NCI-H2196 (cell line): ENCODE results near the gene ATP2A3.

ENCODE experiments used
- DNase-seq: peaks from one replicate; lab custom pipeline; 2025; ENCODE audit not compliant: unreplicated experiment; lab: John Stamatoyannopoulos, UW

Gene ATP2A3

DNA sequence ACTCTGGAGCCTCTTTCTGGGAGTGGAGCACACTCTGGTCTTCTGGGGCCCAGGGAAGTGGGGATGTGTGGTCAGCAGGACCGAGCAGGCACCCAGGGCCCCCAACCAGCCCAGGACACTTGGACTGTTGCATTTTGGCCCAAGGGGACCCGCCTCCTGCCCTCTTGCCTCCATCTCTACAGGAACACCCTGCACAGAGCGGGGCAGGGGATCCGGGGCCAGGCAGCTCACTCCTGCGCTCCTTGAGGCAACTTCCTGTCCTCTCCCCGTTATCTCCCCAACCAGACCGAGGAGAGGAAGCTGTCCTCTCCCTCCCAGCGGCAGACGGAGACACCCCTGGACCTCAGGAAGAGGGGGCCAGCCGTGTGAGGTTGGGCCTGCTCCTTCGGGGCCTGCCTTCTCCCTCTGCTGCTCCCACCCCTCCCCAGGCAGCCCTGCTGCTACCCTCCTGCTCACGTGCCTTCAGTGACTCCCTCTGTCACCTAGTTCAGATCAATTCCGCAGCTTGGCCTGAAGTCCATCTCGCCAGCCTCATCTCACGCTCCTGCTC, 10.0 kb upstream of the ATP2A3 start:
- DNase-seq = no peak

DNA sequence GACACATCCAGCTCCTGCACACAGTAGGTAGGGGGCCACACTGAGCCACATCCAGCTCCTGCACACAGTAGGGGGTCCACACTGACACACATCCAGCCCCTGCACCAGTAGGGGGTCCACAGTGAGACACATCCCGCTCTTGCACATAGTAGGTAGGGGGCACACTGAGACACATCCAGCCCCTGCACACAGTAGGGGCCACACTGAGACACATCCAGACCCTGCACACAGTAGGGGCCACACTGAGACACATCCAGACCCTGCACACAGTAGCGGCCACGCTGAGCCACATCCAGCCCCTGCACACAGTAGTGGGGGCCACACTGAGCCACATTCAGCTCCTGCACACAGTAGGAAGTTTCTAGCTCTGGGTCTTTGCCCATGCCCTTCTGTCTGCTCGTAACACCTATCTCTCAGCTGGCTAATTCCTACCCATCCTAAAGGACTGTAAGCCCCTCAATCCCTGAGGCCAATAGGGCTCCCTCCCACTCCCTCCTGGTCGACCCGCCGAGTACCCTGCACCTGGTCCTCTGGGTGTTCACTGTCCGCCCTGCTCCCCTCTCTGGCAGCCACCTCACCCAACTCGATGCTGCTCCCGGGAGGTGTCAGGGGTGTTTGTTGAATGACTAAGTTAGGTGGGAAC, 9.4 kb upstream of the ATP2A3 start:
- no peak for DNase-seq

DNA sequence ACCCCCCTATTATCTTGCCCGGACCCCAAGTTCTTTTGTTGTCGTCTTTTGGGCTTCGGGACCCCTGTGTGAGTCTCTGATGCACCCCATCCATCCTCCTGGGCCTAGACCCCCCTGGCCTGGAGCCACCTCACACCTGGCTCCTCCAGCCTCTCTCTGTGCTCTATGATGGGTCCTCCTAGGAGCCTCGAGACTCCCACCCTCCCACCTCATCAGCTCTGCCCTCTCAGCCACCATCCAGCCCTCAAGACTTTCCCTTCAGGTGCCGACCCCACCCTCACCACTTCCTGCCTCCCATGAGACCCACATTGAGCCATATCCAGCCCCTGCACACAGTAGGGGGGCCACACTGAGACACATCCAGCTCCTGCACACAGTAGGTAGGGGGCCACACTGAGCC, 8.7 kb upstream of the ATP2A3 start:
- no peak for DNase-seq

DNA sequence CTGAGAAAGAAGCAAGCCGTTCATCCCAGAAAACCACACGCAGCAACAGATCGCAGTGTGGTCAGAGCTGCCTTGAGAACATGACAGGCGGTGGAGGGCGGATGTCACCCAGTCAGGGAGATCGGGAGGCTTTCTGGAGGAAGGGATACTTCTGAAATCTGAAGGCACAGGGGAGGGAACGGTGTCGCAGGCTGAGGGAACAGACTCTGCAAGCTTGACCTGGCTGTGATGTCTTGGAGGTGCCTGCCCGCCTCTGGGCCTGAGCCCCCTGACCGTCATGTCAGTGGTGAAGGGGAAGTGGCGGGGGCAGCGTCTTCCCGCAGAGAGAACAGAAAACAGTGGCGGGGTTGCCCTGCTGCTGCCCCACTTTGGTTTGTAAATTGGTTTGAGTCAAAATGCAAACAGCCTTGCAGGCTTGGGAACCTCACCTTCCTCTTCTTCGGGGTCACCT, 8.1 kb upstream of the ATP2A3 start:
- no peak for DNase-seq

DNA sequence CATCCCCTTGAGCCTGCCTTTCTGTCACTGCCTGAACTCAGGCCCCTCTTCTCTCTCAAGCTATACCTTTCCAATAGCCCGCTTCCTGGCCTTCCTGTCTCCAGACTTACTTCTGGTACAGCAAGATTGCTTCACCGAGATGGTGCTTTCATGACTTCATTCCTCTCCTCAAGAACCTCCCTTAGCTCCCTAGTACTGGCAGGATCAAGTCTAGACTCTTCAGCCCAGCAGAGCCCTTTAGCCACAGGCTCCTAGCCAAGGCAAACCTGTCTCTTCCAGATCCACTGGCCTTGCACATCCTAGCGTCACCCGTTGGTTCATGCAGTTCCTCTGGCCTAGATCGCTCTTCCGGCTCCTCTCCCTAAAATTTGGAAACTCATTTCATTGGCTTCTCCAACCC, 6.4 kb upstream of the ATP2A3 start:
- DNase-seq = no peak

DNA sequence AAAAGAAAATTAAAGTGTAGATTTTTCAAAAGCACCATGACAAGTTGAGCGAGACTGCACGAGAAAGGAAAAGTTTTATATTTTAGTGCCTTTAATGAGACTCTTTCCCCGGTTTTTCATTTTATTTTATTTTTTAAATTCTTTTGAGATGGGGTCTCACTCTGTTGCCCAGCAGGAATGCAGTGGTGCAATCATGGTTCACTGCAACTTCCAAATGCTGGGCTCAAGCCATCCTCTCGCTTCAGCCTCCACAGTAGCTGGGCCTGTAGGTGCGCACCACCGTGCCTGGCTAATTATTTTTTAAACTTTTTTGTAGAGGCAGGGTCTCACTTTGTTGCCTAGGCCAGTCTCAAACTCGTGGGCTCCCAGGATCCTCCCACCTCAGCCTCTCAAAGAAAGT, 5.7 kb upstream of the ATP2A3 start:
- no peak for DNase-seq

DNA sequence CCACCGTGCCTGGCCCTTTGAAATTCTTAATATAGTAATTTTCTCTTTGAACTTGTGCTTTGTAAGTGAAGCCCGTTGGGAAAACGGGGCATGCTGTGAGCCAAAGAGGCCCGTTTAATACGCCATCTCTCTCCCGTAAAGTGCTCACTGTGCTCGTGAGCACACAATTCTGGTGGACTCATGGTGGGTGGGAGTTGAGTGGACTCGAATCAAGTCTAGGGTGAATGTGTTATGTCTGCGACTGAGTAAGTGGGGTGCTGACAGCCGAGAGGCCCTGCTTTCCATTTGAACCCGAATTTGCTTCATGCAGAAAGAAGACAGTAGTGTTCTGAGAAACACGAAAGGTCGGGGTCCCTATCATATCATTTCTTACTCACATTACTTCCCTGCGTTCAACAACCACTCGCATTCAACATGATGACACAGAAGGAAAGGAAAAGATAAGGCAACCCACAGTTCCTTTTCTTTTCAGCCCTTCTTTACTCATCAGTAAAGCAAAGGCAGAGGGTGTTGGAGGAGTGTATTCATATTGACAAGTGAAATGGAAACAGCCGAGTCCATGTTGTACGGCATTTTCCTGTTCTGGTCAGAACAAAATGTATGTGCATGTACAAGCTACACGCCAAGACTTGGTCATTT, 4.8 kb upstream of the ATP2A3 start:
- DNase-seq = no peak

DNA sequence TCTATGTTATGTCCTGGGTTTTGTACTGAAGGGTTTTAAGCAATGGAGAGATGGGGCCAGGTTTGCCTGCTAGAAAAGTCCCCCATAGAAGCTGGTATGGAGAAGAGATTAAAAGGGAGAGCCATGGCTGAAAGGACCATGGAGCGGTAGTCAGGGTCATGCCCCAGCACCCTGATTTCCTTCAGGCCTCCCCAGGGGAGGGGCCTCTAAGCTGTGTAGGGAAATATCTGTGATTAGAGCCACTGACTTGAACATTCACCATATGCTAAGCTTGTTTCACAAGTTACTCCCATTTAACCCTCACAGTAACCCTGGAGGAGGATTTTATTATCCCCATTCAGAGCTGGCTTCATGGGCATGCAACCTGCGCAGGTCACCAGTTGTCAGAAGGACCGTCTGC, 3.8 kb upstream of the ATP2A3 start:
- DNase-seq = no peak

DNA sequence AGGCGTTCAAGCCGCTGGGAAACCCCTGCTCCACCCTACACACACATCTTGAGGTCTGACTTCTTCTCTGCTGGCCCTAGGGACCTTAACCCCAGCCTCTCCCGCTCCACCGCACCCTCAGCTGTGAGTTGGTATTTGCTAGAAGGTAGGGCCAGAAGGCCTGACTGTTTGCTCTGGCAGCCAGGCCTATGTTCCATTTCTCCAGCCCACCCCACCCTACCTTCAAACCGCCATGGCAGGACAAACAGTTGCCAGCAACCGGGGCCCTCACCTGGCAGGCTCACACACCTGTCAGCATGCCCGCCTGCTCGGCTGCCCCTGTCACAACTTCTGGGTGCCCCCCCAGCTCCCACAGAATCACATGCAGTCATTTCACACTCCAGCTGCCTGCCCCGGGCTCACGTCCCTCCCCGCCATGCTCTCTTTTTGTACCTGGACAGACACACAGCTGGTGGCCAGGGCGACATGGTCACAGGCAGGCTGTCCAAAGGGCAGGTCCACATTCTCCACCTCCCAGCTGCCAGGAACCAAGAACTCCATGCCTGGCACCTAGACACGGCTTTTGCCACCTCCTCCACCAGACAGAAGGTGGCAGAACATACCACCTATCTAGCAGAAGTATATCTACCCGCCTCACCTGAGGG, 2.6 kb upstream of the ATP2A3 start:
- DNase-seq = no peak

DNA sequence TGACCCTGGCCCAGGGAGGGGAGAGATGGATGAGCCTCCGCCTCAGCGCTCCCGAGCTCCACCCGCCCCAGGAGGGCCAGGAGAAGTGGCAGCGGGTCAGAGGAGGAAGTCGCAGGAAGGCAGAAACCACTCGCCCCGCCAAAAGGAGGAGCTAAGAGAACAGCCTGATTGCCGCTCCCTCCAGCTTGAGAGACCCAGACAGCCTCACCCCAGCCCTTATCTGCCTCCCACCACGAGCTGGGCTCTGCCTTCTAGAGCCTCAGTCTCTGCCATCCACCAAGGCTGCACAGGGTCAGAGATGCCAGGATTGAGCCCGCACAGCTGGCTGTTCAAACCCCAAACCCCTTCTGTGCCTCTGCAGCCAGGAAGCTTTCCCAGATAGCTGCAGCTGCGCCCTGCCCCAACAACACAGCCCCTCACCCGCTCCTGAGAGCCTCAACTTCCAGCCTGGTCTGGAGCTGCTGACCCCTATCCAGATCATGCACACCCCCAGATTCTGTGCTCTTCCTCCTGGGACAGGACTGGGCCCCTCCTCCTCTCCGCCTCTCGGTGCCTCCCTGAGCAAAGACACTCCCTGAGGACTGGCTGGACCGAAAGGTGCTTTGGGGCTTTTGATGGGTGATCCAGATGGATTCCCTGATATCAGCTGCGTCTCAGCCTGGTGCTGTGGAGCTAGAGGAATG, 1.0 kb upstream of the ATP2A3 start:
- peak; percentile 63 for DNase-seq

DNA sequence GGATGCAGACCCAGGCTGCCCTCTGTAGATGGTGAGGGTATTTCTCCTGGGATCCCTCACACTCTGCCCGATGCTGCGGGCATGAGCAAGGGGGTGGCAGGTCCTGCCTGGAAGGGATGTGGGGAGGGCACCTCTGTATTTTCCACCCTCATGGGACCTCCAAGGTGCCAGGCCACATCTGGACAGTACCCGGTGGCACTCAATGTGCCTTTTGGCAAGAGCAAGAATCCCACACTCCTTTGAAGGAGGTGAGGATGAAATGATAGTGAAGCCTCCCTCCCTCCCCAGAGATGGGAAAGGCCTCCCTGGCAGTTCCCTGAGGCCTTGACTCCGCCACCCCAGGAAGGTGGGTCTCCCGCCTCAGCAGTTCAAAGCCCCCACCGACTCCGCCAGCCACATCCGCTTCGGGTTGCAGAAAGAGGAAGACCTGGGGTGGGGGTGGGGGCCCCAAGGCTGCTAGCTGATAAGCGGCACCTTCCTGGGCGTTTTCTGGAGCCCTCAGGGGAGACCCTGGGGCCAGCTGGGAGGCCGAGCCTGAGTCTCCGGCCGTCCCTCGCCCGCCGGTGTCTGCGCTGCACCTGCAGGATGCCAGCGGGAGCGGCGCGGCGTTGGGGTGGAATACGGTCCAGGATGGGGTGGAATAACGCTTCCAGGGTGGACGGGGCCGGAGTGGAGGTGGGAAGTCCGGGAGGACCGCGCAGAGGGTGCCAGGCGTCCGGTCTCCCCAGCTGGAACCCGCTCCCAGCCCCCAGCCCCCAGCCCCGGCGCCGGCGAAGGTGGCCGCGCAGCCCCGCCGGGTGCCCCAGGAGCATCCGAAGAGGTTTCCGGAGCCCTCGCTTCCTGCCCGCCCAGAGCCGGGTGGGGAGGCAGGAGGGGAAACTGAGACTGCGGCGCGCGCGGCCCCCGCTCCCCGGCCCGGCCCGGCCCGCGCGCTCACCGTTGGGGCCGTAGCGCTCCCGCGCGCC, 718 bp downstream of the ATP2A3 start:
- no peak for DNase-seq

DNA sequence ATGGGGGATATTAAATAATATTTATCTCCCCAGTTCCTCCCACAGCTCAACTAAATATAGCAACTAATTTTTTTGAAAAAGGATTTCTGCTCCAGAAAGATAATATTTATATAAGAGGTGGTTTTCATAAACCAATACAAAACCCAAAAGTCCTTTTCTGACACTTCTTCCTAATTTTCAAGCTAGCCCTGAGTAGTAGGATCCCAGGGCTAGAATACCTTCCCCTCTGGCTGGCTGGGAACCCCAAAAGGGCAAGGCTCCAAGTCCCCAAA, 1.3 kb downstream of the ATP2A3 start:
- DNase-seq = no peak

DNA sequence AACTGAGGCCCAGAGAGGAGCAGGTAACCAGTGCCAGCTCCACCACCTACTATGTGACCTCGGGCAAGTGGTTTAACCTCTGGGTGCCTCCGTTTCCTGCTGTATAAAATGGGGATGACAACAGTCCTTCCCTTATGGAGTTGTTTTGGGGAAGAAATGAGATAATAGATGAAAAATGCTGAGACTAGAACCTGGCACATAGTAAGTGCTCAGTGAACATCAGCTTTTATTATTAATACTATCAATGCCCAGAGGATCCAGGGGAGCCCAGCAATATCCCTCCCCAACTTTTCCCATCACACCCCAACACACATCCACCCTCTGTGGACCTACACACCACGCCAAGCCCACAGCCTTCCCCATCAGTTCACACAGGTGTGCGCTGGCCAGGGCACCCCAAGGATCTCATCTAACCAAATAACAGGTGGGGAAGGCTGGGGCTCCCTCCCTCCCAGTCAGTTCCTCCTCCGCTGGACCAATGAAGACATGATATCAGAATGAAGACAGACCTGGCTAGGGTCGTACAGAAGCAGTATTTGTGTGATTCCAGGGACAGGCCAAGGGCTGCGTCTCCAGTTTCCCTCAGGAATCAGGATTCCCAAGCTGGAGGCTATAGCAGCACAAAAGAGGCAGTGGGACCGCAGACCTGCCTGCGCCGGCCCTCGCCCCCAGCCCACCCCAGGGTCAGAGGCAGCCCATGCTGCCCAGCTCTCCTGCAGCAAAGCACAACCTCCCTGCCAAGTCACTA, 1.8 kb downstream of the ATP2A3 start:
- no peak for DNase-seq

DNA sequence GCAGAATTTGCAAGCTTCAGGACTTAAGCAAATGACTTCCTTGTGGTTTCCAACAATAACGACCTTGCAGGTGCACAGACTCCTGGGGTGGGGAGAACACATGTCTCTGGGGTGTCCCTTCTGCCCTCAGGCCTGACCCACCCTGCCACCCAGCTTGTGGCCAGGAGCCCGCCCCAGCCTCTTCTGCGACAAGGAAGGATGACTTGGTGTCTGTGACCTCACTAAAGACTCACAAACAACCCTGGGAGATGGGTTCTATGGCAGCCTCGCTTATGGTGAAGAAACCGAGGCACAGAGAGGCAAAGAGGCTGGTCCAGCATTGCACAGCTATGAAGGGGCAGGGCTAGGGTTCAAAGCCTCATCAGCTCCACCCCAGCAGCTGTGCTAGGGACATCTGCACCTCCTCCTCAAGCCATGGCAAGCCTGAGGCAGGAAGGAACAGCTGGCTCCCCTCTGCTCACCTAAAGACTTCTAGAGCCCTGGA, 2.6 kb downstream of the ATP2A3 start:
- no peak for DNase-seq

DNA sequence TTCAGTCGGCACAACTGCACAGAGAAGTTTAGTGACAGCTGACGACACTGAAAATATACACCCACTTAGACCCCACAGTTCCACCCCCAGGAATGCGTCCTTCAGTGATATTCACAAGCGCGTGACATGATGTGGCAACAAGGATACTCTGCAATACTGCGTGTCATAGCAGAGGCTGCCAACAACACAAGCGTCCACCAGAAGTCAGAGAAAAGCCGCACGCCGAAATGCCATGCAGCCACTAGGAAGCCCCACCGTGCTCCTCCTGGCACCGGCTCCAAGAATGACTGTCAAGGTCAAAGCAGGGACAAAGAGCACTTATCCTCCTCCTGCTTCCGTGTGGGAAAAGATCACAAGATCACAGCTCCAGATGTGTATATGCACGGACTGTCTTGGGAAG, 3.5 kb downstream of the ATP2A3 start:
- DNase-seq = no peak

DNA sequence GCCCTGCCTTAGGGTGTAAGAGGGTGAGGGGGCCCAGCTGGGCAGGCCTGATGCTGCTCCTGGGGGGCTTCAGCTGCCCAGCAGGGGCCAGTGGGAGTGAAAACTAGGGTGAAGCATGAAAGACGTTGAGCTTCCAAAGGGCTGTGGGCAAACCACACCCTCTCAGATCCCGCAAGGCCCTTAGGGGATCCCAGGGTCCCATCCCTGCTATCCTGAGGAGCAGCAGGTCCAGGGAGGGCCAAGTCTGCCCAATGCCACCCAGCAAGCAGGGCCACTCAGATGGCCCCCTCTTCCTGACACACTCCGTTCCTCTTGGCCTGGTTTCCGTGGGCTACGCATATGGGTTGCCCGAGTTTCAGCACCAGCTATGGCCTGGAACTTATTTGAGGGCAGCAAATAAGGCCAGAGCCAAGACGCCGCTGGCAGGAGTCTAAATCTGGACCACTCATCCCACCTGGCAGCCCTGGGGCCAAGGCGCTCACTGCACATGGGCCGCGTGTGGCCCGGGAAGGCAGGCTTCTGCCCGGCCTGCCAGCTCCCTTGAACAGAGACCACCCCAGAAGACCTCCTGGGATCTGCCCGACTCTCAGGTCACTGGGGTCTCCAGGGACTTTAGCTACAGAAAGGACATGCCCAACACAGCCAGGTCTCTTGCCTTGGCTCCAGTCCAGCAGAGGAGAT, 4.2 kb downstream of the ATP2A3 start:
- no peak for DNase-seq

DNA sequence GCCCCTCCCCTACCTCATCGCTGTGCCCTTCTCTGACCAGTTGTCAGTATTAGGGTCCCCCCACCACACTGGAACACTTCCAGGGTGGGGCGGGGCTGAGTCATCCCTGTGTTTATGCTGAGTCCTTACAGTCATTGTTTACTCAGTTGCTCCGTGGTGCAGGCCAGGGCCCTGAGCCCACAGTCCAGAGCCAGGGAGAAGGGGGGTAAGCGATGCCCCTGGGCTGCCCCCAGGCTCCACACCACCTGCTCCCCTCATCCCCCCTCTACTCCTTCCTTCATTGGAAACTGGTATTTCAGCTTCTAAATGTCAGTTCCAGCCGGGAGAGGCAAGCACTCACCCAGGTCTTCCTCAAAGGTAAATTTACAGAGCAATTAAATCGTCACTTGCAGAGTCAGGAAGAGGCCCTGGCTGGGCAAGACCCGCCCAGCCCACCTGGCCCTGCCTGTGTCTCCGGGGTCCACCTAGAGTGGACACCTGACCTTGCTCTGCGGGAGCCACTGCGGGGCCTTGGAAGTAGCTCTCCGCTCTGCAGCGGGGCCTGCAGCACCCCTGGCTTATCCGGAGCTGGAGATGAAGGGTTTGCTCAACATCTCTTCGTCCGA, 4.8 kb downstream of the ATP2A3 start:
- peak; percentile 48 for DNase-seq

DNA sequence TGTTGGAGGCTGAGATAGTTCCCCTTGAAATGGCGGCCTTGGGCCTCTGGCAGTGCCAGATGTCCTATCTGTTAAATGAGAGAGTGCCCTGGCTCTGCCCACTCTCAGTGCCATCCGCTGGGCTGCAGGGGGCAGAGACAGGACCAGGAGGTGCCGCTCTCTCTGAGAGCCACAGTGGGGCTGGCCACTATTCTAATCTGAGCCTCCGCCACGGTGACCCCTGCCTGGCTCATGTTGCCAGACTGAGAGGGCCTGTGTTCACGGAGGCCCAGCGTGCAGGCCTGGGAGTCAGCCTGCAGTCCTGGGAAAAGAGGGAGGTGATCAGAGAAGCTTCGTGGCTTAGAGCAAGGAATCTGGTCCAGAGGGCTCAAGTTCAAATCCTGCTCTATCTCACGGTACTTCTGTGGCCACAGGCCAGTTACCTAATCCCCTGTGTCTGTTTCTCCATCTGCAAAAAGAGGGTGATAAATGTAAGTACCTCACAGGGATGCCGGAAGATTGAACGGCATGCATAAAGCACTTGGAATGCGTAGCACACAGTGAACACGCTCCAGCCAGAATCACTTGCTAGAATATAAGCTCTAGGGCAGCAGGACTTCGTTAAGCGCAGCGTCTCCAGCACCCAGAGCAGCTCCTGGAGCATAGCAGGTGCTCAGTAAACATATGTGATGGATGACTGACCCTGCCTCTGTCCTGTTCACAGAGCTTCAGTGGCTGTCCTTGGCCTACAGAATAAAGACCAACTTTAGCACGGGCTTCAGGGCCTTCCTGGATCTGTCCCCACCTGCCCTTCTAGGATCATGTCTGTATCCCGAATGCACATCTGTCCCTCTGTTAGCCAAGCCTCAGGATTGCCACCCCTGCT, 6.3 kb downstream of the ATP2A3 start:
- no peak for DNase-seq
